ENCODE measurements around the gene HOXA6.

DNA sequence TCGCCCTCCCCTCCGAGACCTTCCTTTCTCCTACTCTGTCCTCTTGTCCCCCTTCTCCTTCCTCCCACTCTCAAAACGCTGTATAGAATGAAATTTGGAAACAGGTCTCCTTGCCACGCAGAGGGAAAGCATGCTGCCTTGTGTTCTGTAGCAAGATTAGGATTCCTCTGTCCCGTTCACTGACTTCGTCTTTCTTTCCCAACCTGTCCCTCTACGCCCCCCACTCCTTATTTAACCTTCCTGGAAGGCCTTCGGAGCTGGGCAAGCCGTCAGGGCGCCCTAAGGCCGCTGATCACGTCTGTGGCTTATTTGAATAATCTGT lies 16.4 kb upstream of the HOXA6 start:
- TF ChIP-seq POLR2AphosphoS5 (IDR thresholded peaks at IDR 0.05; ENCODE audit: low read depth, low read length), result no peak
- no peak for TF ChIP-seq POLR2A (IDR thresholded peaks at IDR 0.05; ENCODE audit: low read depth, low read length)

Measured in GM12892 (cell line).